ENCODE results near the gene ZNF157. TPM values are rescaled to one million over a fixed set of nuclear protein-coding genes. Genes with fewer than 3 reads are reported as not detected.

The ZNF157 gene
- total and polyA plus RNA-seq, 2 of the 8 experiments (the other 6 are each of a cell fraction or from before 2014, with no cell fraction given), result 0.67 to 2.2 TPM

DNA sequence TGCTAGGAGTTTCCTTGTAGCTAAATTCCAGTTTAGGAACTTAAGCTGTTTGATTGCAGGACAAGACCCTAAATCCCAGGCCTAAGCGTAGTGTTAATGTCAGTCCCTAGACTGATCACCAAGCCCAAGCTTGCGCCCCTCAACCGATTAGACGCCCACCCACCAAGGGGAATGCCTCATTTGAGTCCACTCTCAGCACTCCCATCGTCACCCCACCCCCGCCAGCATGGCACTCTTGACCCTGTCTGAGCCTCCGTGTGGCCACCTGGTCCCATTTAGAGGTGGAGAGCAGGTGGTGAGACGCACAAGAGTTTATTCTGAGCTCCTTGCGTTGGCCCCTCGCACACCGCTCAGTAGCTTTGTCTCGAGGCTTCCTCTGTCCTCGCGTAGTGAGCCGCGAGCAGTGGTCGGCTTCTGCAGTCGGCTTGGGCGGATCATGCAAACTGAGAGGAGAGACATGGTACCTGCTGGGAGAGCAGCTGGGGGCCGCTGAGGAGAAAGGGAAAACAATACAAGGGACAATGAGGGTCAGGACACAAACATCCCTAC is 48.5 kb upstream of the ZNF157 start (continued):
- TF ChIP-seq CBX8 (IDR thresholded peaks at IDR 0.05; ENCODE audit: borderline replicate concordance, low read depth, low read length), result no peak
- TF ChIP-seq TAF1 (IDR thresholded peaks at IDR 0.05; ENCODE audit: low read depth, low read length), result peak; percentile 55; the same call in 1 of the 2 replicates
